ENCODE results near the gene KEAP1.

KEAP1 gene

DNA sequence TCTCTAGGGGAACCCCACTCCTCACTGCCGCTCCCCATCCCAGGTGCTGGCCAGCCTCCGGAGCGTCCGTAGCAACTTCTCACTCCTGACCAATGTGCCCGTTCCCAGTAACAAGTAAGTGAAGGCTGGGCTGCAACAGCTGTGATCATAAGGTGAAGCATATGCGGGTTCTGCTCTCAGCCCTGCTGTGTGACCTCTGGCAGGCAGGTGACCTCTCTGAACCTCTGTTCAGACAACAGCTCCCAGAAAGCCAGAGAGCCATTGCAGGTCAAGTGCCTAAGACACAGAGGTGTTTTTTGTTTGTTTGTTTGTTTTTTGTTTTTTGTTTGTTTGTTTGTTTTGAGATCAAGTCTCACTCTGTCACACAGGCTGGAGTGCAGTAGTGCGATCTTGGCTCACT is 54.1 kb downstream of the KEAP1 start:
- DNase-seq (ENCODE audit: low read depth), result no peak

DNA sequence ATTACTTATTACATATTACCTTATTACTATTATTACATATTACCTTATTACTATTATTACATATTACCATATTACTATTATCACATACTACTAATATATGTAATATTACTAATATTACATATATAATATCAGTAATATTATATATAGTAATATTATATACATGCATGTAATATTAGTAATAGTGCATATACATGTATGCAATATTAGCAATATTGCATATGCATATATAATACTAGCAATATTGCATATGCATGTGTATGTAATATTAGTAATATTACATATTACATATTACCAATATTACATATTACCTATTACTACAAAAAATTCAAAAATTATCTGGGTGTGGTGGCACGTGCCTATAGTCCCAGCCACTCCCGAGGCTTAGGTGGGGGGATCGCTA is 60.5 kb downstream of the KEAP1 start:
- no peak for DNase-seq (ENCODE audit: low read depth)

DNA sequence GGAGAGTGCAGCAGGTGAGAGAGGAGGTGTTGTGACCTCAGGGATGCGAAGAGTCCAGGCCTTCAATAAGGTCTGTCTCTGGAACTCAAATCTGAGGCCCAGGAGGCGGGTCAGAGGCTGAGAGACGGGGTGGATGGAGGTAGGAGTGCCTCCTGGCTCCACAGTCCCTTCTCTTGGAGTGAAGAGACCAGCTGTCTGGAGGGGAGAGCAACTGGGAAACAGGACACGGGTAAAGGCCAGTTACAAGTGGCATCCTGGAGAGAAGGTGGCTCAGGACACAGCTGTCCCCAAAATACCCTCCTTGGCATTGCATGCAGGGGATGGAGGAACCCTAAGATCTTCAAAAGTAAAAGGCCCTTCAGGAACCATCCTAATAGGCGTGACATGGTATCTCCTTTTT is 63.6 kb downstream of the KEAP1 start:
- no peak for DNase-seq (ENCODE audit: low read depth)

Data from fibroblast of the conjunctiva (primary cell).